ENCODE results near the gene SRRM2. TPM values are rescaled to one million over a fixed set of nuclear protein-coding genes. Genes with fewer than 3 reads are reported as not detected.

The SRRM2 gene
- total RNA-seq: 100 to 1,000 TPM; 513 to 521 TPM

- POLR2A ChIA-PET: interaction anchor here (0.6 to 2.1 kb wide), 6 partner anchors 10 to 70 kb away, joined by 3 to 9 read pairs (median 4); partner anchors contain the start of gene KCTD5
- CTCF ChIA-PET: interaction anchor here (0.6 to 1.5 kb wide), 3 partner anchors 24 to 1336 kb away, joined by 3 to 4 read pairs (median 4); no protein-coding TSS in a partner anchor
These were observed at the start of gene SRRM2 for GRCh38 chr16:2752035-2752849. TSS of gene SRRM2 (plus strand) at chr16:2752638. CDS start at chr16:2756365, 3,727 bp downstream.

GRCh38 chr16:2702871-2703745, 49.3 kb upstream of the SRRM2 start:
- ChIA-PET POLR2A (interaction anchor here (0.5 kb wide), 1 partner anchor 39 kb away, joined by 4 read pairs; no protein-coding TSS in a partner anchor), CTCF (no interaction called here)

GRCh38 chr16:2704166-2704982, 48.1 kb upstream of the SRRM2 start:
- ChIA-PET POLR2A (no interaction called here), CTCF (no interaction called here)

GRCh38 chr16:2704983-2705275, 47.5 kb upstream of the SRRM2 start:
- ChIA-PET CTCF (no interaction called here), POLR2A (no interaction called here)

- ChIA-PET POLR2A (no interaction called here), CTCF (no interaction called here)
These were observed 47.1 kb upstream of the SRRM2 start for GRCh38 chr16:2705351-2705750.

- ChIA-PET POLR2A (no interaction called here), CTCF (no interaction called here)
These were observed 46.4 kb upstream of the SRRM2 start for GRCh38 chr16:2706085-2706484.

- POLR2A ChIA-PET: no interaction called here
- CTCF ChIA-PET: interaction anchor here (1.2 kb wide), 1 partner anchor 34 kb away, joined by 3 read pairs; no protein-coding TSS in a partner anchor
These were observed 45.7 kb upstream of the SRRM2 start for GRCh38 chr16:2706611-2707311.

GRCh38 chr16:2707368-2708289, 44.8 kb upstream of the SRRM2 start:
- ChIA-PET CTCF (interaction anchor here (1.2 kb wide), 1 partner anchor 33 kb away, joined by 3 read pairs; no protein-coding TSS in a partner anchor), POLR2A (interaction anchor here (0.5 kb wide), 1 partner anchor 51 kb away, joined by 5 read pairs; no protein-coding TSS in a partner anchor)

GRCh38 chr16:2708290-2708639, 44.2 kb upstream of the SRRM2 start:
- CTCF ChIA-PET: interaction anchor here (1.2 kb wide), 1 partner anchor 33 kb away, joined by 3 read pairs; no protein-coding TSS in a partner anchor
- POLR2A ChIA-PET: interaction anchor here (0.5 kb wide), 1 partner anchor 52 kb away, joined by 5 read pairs; no protein-coding TSS in a partner anchor

GRCh38 chr16:2708955-2709587, 43.4 kb upstream of the SRRM2 start:
- ChIA-PET POLR2A (no interaction called here), CTCF (no interaction called here)

GRCh38 chr16:2709588-2709984, 42.9 kb upstream of the SRRM2 start:
- POLR2A ChIA-PET: no interaction called here
- CTCF ChIA-PET: no interaction called here

GRCh38 chr16:2710021-2710710, 42.3 kb upstream of the SRRM2 start:
- CTCF ChIA-PET: no interaction called here
- POLR2A ChIA-PET: no interaction called here

GRCh38 chr16:2710711-2711231, 41.7 kb upstream of the SRRM2 start:
- ChIA-PET CTCF (no interaction called here), POLR2A (no interaction called here)

- POLR2A ChIA-PET: no interaction called here
- CTCF ChIA-PET: no interaction called here
These were observed 40.9 kb upstream of the SRRM2 start for GRCh38 chr16:2711370-2712062.

- CTCF ChIA-PET: no interaction called here
- POLR2A ChIA-PET: no interaction called here
These were observed 40.4 kb upstream of the SRRM2 start for GRCh38 chr16:2712063-2712441.

- ChIA-PET POLR2A (no interaction called here), CTCF (no interaction called here)
These were observed 39.9 kb upstream of the SRRM2 start for GRCh38 chr16:2712546-2712945.

- CTCF ChIA-PET: no interaction called here
- POLR2A ChIA-PET: no interaction called here
These were observed 38.9 kb upstream of the SRRM2 start for GRCh38 chr16:2713523-2713922.

Data from activated CD8-positive, alpha-beta memory T cell treated with anti-CD3 and anti-CD28 coated beads for 36 hours (primary cell).